DOHH2 (cell line): ENCODE measurements around the gene SEMA4D.

Experiments
- H3F3A ChIP-seq: fragments of 200-600 bp; sonication (generic), shearing (Covaris generic); 2 replicates; pipeline ENCODE4 v1.6.0; 2016; ENCODE audit warnings: antibody characterized with exemption, mild to moderate bottlenecking; ENCODE audit not compliant: control insufficient read depth, insufficient read depth
- H3K27ac ChIP-seq: fragments of 200-600 bp; sonication (generic); 2 replicates; pipeline ENCODE4 v1.5.1; 2014; ENCODE audit warnings: low read depth, mild to moderate bottlenecking, low read length, moderate library complexity
- H3K27me3 ChIP-seq: fragments of 200-600 bp; sonication (generic); 2 replicates; pipeline ENCODE4 v1.6.1; 2014; ENCODE audit warnings: mild to moderate bottlenecking, low read length, mixed read lengths; ENCODE audit not compliant: control insufficient read depth
- H3K36me3 ChIP-seq: fragments of 200-600 bp; sonication (generic); 2 replicates; pipeline ENCODE4 v1.6.1; 2014; ENCODE audit warnings: mild to moderate bottlenecking, low read length, moderate library complexity, mixed read lengths; ENCODE audit not compliant: control insufficient read depth
- H3K4me1 ChIP-seq: fragments of 200-600 bp; sonication (generic); 2 replicates; pipeline ENCODE4 v1.6.1; 2014; ENCODE audit warnings: mild to moderate bottlenecking, low read length, mixed read lengths; ENCODE audit not compliant: control insufficient read depth
- H3K4me2 ChIP-seq: fragments of 200-600 bp; sonication (generic); 2 replicates; pipeline ENCODE4 v1.6.0; 2014; ENCODE audit warnings: mild to moderate bottlenecking, low read length, moderate library complexity
- H3K4me3 ChIP-seq: fragments of 200-600 bp; sonication (generic); 2 replicates; pipeline ENCODE4 v1.5.1; 2014; ENCODE audit warnings: mild to moderate bottlenecking, low read length, mixed read lengths
- H3K79me2 ChIP-seq: fragments of 200-600 bp; sonication (generic); 2 replicates; pipeline ENCODE4 v1.6.1; 2014; ENCODE audit warnings: mild to moderate bottlenecking, low read length, mixed read lengths; ENCODE audit not compliant: control insufficient read depth
- H3K9me2 ChIP-seq: fragments of 200-600 bp; sonication (generic); replicated peaks from 2 replicates; pipeline ENCODE4 v1.6.1; 2014; ENCODE audit warnings: mild to moderate bottlenecking, low read length, mixed read lengths; ENCODE audit not compliant: control insufficient read depth
- H3K9me3 ChIP-seq: fragments of 200-600 bp; sonication (generic); 2 replicates; pipeline ENCODE4 v1.6.1; 2014; ENCODE audit warnings: antibody characterized with exemption, low read length, mixed read lengths; ENCODE audit not compliant: control insufficient read depth, insufficient read depth
- H4K20me1 ChIP-seq: fragments of 200-600 bp; sonication (generic); 2 replicates; pipeline ENCODE4 v1.6.0; 2014; ENCODE audit warnings: low read depth, mild to moderate bottlenecking, antibody characterized with exemption, low read length, moderate library complexity; ENCODE audit not compliant: control insufficient read depth, insufficient read depth
- EZH2phosphoT487 ChIP-seq: fragments of 200-600 bp; sonication (generic); IDR thresholded peaks from 2 replicates; pipeline ENCODE4 v1.6.1; 2017; ENCODE audit warnings: borderline replicate concordance, mild to moderate bottlenecking, antibody characterized with exemption, low read length, moderate library complexity, mixed read lengths
- TF ChIP-seq, protein P1 (sequence below): fragments of 200-600 bp; sonication (generic); IDR thresholded peaks from one replicate; pipeline ENCODE4 v1.5.1; 2014; ENCODE audit warnings: antibody characterized with exemption, mild to moderate bottlenecking, low read depth, low read length; ENCODE audit not compliant: poor library complexity, severe bottlenecking

SEMA4D gene

DNA sequence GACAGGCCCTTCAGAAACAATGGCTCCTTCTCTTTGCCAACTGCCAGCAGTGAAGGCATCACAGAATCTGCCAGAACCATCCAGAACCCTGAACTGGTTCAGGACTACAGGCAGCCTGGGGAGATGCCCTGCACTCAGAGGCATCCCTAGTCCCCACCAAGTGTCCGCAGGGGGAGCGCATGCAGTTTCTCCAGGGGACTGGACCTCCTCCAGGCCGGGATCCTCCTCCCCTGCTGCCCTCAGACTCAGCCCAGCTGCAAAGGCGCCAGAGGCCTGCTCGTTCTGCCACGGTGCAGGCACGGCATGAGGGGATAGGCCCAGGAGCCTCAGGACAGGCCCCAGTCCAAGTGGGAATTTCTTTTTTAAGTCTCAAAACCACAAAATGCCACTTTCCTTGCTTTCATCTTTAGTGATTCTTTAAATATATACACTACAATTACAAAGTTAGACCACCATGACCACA, 72.0 kb downstream of the SEMA4D start:
- Histone ChIP-seq H3K36me3 (no peaks in the 10 kb centered on the region), H3K4me3 (no peak overlapping the region), H3K9me2 (no peaks in the 10 kb centered on the region), H4K20me1 (peaks cover 10% of the 10 kb centered on the region; the same call in 1 of the 2 replicates), H3F3A (no peaks in the 10 kb centered on the region), H3K79me2 (no peaks in the 10 kb centered on the region), H3K9me3 (no peaks in the 10 kb centered on the region), H3K4me2 (no peak overlapping the region; the same call in 1 of the 2 replicates), H3K27me3 (no peaks in the 10 kb centered on the region), H3K27ac (no peak overlapping the region), H3K4me1 (peaks cover 22% of the 10 kb centered on the region)
- no peak for TF ChIP-seq EZH2phosphoT487
- TF ChIP-seq, protein P1, sequence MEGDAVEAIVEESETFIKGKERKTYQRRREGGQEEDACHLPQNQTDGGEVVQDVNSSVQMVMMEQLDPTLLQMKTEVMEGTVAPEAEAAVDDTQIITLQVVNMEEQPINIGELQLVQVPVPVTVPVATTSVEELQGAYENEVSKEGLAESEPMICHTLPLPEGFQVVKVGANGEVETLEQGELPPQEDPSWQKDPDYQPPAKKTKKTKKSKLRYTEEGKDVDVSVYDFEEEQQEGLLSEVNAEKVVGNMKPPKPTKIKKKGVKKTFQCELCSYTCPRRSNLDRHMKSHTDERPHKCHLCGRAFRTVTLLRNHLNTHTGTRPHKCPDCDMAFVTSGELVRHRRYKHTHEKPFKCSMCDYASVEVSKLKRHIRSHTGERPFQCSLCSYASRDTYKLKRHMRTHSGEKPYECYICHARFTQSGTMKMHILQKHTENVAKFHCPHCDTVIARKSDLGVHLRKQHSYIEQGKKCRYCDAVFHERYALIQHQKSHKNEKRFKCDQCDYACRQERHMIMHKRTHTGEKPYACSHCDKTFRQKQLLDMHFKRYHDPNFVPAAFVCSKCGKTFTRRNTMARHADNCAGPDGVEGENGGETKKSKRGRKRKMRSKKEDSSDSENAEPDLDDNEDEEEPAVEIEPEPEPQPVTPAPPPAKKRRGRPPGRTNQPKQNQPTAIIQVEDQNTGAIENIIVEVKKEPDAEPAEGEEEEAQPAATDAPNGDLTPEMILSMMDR = no peak

DNA sequence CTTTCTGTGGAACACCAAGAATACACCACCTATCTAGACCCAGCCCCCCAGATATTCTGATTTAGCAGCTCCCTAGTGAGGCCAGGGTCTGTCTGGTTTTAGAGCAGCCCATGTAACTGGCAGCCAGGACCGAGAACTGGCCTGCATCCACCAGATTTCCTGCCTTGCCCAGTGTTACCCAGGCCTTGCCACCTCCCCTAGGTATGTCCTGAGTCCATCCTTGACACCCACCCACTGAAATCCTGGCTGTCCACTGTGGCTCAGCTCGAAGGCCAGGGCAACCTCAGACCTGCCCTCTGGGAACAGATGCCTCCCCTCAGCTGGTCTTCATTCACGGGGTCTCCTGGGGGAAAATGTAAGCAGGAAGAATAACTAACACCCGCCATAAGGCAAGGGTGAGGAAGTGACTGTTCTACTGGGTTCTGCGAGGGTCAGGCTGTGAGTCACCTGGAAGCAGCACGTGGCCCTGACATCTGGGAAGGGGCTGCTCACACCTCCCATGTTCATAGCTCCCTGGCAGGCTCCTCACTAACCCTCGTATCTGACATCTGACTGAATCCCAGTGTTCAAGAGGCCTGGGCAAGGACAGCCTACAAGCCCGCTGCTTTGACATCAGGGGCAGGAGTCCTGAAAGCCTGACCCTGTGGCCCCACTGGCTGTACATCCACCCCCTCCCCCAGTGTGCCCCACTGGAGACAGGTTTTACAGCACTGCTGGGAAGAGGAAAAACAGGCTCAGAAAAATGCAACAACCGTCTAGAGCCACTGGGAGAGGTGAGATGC, 72.7 kb downstream of the SEMA4D start:
- H3K9me3 ChIP-seq = no peaks in the 10 kb centered on the region
- H3K4me3 ChIP-seq = no peak overlapping the region
- no peaks in the 10 kb centered on the region for H3K27me3 ChIP-seq
- H4K20me1 ChIP-seq = peaks cover 10% of the 10 kb centered on the region; the same call in 1 of the 2 replicates
- no peaks in the 10 kb centered on the region for H3K36me3 ChIP-seq
- no peaks in the 10 kb centered on the region for H3K79me2 ChIP-seq
- no peak for TF ChIP-seq EZH2phosphoT487
- TF ChIP-seq, protein P1 = no peak
- no peak overlapping the region for H3K27ac ChIP-seq
- peaks cover 22% of the 10 kb centered on the region for H3K4me1 ChIP-seq
- no peaks in the 10 kb centered on the region for H3F3A ChIP-seq
- H3K4me2 ChIP-seq = no peak overlapping the region
- H3K9me2 ChIP-seq = no peaks in the 10 kb centered on the region

DNA sequence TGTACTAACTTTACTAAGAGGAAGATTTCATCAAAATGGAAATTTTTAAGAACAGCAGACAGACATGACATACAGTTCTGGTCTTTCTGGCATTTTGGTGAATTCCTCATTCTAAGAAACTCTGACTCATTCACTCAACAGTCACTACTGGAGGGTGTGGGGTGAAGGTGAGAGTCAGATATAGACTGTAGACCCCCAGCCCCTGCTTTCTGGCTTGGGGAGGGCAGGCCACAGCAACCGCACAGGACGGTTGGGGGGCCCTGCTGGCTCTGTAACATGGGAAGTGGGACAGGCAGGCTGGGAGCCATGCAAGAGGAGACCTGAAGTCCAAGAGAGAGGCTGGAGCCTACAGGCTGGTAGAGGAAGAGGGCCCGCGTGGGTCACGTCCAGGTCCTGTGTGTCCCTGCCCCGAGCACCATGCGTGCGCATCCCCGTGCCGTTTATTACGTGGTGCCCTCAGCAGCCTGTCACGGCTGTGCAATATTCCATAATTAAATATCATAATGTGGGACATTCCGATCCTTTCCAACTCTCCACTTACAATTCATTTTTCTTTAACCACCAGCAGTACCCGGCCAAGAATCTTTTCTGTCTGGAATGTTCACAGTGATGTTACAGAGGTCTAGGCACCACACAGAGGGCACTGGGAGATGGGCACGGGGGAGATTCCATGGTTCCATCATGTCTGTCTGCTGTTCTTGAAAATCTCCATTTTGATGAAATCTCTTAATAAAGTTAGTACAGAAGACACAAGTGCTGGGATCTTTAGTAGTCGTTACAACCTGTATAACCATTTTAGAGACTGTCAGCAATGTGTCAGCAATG, 75.5 kb downstream of the SEMA4D start:
- Histone ChIP-seq H4K20me1 (peaks cover 5% of the 10 kb centered on the region; the same call in 1 of the 2 replicates), H3K9me3 (no peaks in the 10 kb centered on the region), H3K27me3 (no peaks in the 10 kb centered on the region), H3K4me2 (no peak overlapping the region), H3F3A (no peaks in the 10 kb centered on the region), H3K36me3 (no peaks in the 10 kb centered on the region), H3K4me1 (peaks cover 39% of the 10 kb centered on the region), H3K4me3 (no peak overlapping the region), H3K27ac (no peak overlapping the region), H3K79me2 (no peaks in the 10 kb centered on the region), H3K9me2 (no peaks in the 10 kb centered on the region)
- TF ChIP-seq EZH2phosphoT487 = no peak

DNA sequence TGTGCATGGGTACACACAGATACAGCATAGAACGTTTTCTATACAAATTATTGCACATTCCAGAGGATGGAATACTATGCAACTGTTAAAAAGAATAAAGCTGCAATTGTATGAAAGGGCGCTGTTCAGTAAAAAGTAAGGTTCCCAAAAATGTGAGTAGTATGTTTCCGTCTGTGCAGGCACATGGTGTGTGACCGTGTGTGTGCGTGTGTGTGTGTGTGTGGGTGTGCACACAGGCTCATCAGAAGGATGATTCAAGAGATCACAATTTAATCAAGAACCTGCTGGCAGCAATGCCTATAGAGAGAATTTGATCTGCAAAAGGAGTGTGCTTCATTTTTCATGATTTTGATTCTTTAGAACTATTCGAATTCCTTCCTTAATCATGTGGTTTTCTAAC, 76.3 kb downstream of the SEMA4D start:
- Histone ChIP-seq H3K9me3 (no peaks in the 10 kb centered on the region), H3K9me2 (no peaks in the 10 kb centered on the region), H3K27ac (no peak overlapping the region), H3K4me3 (no peak overlapping the region), H3K36me3 (no peaks in the 10 kb centered on the region), H3K27me3 (no peaks in the 10 kb centered on the region), H3K79me2 (no peaks in the 10 kb centered on the region), H3K4me1 (peaks cover 31% of the 10 kb centered on the region), H3K4me2 (no peak overlapping the region), H3F3A (no peaks in the 10 kb centered on the region), H4K20me1 (peaks cover under 1% of the 10 kb centered on the region; the same call in 1 of the 2 replicates)
- TF ChIP-seq EZH2phosphoT487 = no peak
- TF ChIP-seq, protein P1 = no peak
